B cell (primary cell): ENCODE results near the gene AGFG2.

Experiments
- CTCF ChIP-seq: fragments of 200-600 bp; IDR thresholded peaks from one replicate; pipeline ENCODE4 v1.8.0; 2022; ENCODE audit warnings: antibody characterized with exemption, mild to moderate bottlenecking
- EZH2 ChIP-seq: IDR thresholded peaks from 2 replicates; pipeline ENCODE4 v1.6.1; 2012; ENCODE audit warnings: borderline replicate concordance, low read depth, mild to moderate bottlenecking, moderate library complexity, low read length; ENCODE audit not compliant: insufficient read depth, poor library complexity, severe bottlenecking

GRCh38 chr7:100561491-100562194, 22.6 kb downstream of the AGFG2 start:
- TF ChIP-seq CTCF (no peak), EZH2 (no peak)
